Fibroblast of lung (primary cell): ENCODE data around the gene GRSF1. TPM values are rescaled to one million over a fixed set of nuclear protein-coding genes. Genes with fewer than 3 reads are reported as not detected.

ENCODE experiments used
- DNase-seq, 2 donors: peaks; one replicate each; pipeline versions ENCODE4 v3.0.0 to v3.0.0-alpha.2; 2010; ENCODE audit warnings: low read depth in 2 of 2
- H2AFZ ChIP-seq: 2 replicates; pipeline ENCODE4 v1.5.1; 2012; ENCODE audit warnings: low read length, control low read depth, inconsistent platforms
- H3K27ac ChIP-seq: 2 replicates; pipeline ENCODE4 v1.5.1; 2011; ENCODE audit warnings: low read length, control low read depth; ENCODE audit not compliant: insufficient read depth
- H3K27me3 ChIP-seq: 2 replicates; pipeline ENCODE4 v1.5.1; 2011; ENCODE audit warnings: mild to moderate bottlenecking, low read length; ENCODE audit not compliant: control insufficient read depth, insufficient read depth
- H3K36me3 ChIP-seq: 2 replicates; pipeline ENCODE4 v1.5.1; 2011; ENCODE audit warnings: low read length; ENCODE audit not compliant: control insufficient read depth, insufficient read depth
- H3K4me1 ChIP-seq: 2 replicates; pipeline ENCODE4 v1.5.1; 2011; ENCODE audit warnings: low read length; ENCODE audit not compliant: control insufficient read depth, insufficient read depth; ENCODE audit errors: extremely low read depth
- H3K4me2 ChIP-seq: 2 replicates; pipeline ENCODE4 v1.5.1; 2011; ENCODE audit warnings: low read length, control low read depth; ENCODE audit not compliant: insufficient read depth; ENCODE audit errors: extremely low read depth
- H3K4me3 ChIP-seq, 4 experiments: fragments of 200-600 bp in 1 of 4; sonication (generic) in 1 of 4; replicated peaks in 1 of 4; 2 replicates each; pipeline ENCODE4 v1.5.1; 2011 to 2016; ENCODE audit warnings: low read length in 4 of 4, low read depth in 3 of 4, mild to moderate bottlenecking in 3 of 4, control low read depth in 2 of 4, inconsistent platforms in 1 of 4, mixed read lengths in 1 of 4; ENCODE audit not compliant: insufficient read depth in 1 of 4; ENCODE audit errors: control extremely low read depth in 1 of 4
- H3K79me2 ChIP-seq: 2 replicates; pipeline ENCODE4 v1.5.1; 2012; ENCODE audit warnings: mild to moderate bottlenecking, low read length, inconsistent platforms; ENCODE audit not compliant: control insufficient read depth, insufficient read depth
- H3K9ac ChIP-seq: 2 replicates; pipeline ENCODE4 v1.5.1; 2011; ENCODE audit warnings: mild to moderate bottlenecking, low read length, control low read depth; ENCODE audit not compliant: insufficient read depth
- H3K9me3 ChIP-seq: 2 replicates; pipeline ENCODE4 v1.5.1; 2012; ENCODE audit warnings: low read depth, low read length; ENCODE audit not compliant: control insufficient read depth, insufficient read depth
- H4K20me1 ChIP-seq: 2 replicates; pipeline ENCODE4 v1.5.1; 2011; ENCODE audit warnings: low read length; ENCODE audit not compliant: control insufficient read depth, insufficient read depth; ENCODE audit errors: extremely low read depth
- EZH2 ChIP-seq: IDR thresholded peaks from 2 replicates; pipeline ENCODE4 v1.5.1; 2012; ENCODE audit warnings: low read length, control low read depth, mild to moderate bottlenecking; ENCODE audit errors: missing control alignments
- polyA plus RNA-seq, 2 donors: library from polyadenylated mRNA; depleted of rRNA in 1 of 2; stranded (reverse) in 1 of 2; unstranded in 1 of 2; fragments of >200 nt; gene quantifications; 2 replicates each; pipeline ENCODE4 v1.2.1, GENCODE V29; 2011 to 2012; ENCODE audit warnings: missing spikeins in 1 of 2
- total RNA-seq: library from RNA; depleted of rRNA; stranded (reverse); fragments of >200 nt; gene quantifications from 2 replicates; pipeline ENCODE4 v1.2.1, GENCODE V29; 2014
- TF ChIP-seq, protein P1 (sequence below), 2 donors: IDR thresholded peaks in 1 of 2; conservative IDR thresholded peaks in 1 of 2; 1 replicate in 1 of 2; 2 replicates in 1 of 2; pipeline ENCODE4 v1.5.1; 2011 to 2012; ENCODE audit warnings: low read length in 2 of 2, control low read depth in 1 of 2, inconsistent platforms in 1 of 2, low read depth in 1 of 2, mild to moderate bottlenecking in 1 of 2

GRSF1 gene
- total and polyA plus RNA-seq, 2 donors (not counting 1 experiment from before 2014, with no cell fraction given) = 73.3 to 101 TPM

DNA sequence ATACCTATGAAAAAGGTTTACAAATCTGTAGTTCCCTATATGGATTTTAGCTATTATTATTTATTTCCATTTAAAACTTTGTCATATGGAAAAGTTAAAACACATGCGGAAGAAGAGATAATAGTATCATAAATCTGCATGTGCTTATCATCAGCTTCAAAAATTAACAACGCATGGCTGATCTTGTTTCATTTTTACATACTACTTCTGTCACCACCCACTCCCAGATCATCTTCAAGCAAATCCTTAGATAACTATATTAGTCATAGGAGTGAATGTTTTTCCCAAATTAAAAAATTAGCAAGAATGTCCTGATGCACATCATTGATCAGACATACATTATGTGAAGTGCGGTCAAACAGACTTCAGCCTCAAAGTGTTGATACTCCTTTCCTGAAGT is 37.9 kb upstream of the GRSF1 start:
- no peaks in the 10 kb centered on the region for H3K36me3 ChIP-seq
- no peak overlapping the region for H3K4me3 ChIP-seq
- no peak for TF ChIP-seq EZH2
- TF ChIP-seq, protein P1, sequence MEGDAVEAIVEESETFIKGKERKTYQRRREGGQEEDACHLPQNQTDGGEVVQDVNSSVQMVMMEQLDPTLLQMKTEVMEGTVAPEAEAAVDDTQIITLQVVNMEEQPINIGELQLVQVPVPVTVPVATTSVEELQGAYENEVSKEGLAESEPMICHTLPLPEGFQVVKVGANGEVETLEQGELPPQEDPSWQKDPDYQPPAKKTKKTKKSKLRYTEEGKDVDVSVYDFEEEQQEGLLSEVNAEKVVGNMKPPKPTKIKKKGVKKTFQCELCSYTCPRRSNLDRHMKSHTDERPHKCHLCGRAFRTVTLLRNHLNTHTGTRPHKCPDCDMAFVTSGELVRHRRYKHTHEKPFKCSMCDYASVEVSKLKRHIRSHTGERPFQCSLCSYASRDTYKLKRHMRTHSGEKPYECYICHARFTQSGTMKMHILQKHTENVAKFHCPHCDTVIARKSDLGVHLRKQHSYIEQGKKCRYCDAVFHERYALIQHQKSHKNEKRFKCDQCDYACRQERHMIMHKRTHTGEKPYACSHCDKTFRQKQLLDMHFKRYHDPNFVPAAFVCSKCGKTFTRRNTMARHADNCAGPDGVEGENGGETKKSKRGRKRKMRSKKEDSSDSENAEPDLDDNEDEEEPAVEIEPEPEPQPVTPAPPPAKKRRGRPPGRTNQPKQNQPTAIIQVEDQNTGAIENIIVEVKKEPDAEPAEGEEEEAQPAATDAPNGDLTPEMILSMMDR (conservative IDR thresholded peaks at IDR 0.05 in 1 of 2, IDR thresholded peaks at IDR 0.05 in 1 of 2; ENCODE audit: low read depth in 1 of 2, low read length in 2 of 2) = no peak
- H3K27me3 ChIP-seq = no peaks in the 10 kb centered on the region
- no peak overlapping the region for H2AFZ ChIP-seq
- no peak overlapping the region for H3K27ac ChIP-seq
- H3K9ac ChIP-seq = no peak overlapping the region
- H3K79me2 ChIP-seq = no peaks in the 10 kb centered on the region
- no peaks in the 10 kb centered on the region for H3K4me1 ChIP-seq
- no peak for DNase-seq
- H3K9me3 ChIP-seq = no peaks in the 10 kb centered on the region
- no peaks in the 10 kb centered on the region for H4K20me1 ChIP-seq
- no peak overlapping the region for H3K4me2 ChIP-seq

DNA sequence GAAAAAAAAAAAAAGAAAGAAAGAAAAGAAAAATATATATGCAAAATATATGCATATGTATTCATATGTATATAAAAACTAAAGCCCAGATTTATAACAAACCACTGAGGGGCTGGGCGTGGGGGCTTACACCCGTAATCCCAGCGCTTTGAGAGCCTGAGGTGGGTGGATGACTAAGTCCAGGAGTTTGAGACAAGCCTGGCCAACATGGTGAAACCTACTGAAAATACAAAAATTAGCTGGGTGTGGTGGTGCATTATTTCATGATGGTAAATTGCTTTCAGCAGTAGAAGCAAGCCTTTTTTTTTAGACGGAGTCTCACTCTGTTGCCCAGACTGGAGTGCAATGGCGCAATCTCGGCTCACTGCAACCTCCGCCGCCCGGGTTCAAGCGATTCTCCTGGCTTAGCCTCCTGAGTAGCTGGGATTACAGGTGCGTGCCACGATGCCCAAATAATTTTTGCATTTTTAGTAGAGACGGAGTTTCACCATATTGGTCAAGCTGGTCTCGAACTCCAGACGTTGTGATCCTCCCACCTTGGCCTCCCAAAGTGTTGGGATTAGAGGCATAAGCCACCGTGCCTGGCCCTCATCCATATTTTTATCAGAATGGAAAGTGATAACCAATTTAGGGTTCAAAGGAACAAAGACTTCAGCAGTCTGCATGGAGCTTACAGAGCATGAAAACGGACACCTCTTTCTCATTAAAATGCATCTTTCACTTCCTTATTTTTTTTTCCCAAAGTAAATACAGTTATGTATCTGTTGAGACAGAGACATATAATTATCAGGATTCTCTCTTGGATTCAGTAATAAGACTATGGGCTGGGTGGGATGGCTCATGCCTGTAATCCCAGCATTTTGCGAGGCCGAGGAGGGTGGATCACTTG is 34.8 kb upstream of the GRSF1 start:
- no peak for DNase-seq
- Histone ChIP-seq H3K9ac (no peak overlapping the region), H3K27me3 (no peaks in the 10 kb centered on the region), H3K4me2 (no peak overlapping the region), H3K4me1 (no peaks in the 10 kb centered on the region), H4K20me1 (no peaks in the 10 kb centered on the region), H3K36me3 (no peaks in the 10 kb centered on the region), H3K4me3 (no peak overlapping the region), H3K27ac (no peak overlapping the region), H3K79me2 (no peaks in the 10 kb centered on the region), H2AFZ (no peak overlapping the region), H3K9me3 (no peaks in the 10 kb centered on the region)
- TF ChIP-seq, protein P1 (conservative IDR thresholded peaks at IDR 0.05 in 1 of 2, IDR thresholded peaks at IDR 0.05 in 1 of 2; ENCODE audit: low read depth in 1 of 2, low read length in 2 of 2) = no peak
- TF ChIP-seq EZH2 = no peak

DNA sequence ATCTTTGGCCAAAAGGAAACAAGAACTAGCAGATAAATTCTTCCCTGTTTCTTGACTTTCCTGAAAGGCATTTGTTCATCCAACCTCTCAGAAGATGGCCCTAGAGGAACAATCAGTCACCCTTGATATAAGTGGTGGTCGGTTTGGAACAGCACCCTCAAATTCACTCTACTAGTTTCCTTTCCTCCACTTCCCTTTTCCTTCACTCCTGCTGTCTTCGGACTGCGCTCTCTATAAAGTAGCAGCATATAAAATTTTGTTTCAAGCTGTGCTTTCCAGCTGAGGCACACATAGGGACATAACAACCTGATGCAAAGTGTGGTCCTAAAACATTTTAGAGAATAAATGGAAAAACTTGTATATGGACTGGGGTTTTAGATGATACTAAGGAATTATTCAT is 33.5 kb upstream of the GRSF1 start:
- H3K9ac ChIP-seq = no peak overlapping the region
- H3K9me3 ChIP-seq = no peaks in the 10 kb centered on the region
- H3K36me3 ChIP-seq = no peaks in the 10 kb centered on the region
- H2AFZ ChIP-seq = no peak overlapping the region
- H3K4me1 ChIP-seq = no peaks in the 10 kb centered on the region
- no peak overlapping the region for H3K4me2 ChIP-seq
- no peaks in the 10 kb centered on the region for H3K27me3 ChIP-seq
- DNase-seq = no peak
- H3K4me3 ChIP-seq = no peak overlapping the region
- no peaks in the 10 kb centered on the region for H3K79me2 ChIP-seq
- TF ChIP-seq, protein P1 (conservative IDR thresholded peaks at IDR 0.05 in 1 of 2, IDR thresholded peaks at IDR 0.05 in 1 of 2; ENCODE audit: low read depth in 1 of 2, low read length in 2 of 2) = no peak
- no peak for TF ChIP-seq EZH2
- H4K20me1 ChIP-seq = no peaks in the 10 kb centered on the region
- H3K27ac ChIP-seq = no peak overlapping the region
